OCI-LY7 (cell line): Measurements from ENCODE around the gene UBE2N. TPM values are rescaled to one million over a fixed set of nuclear protein-coding genes. Genes with fewer than 3 reads are reported as not detected.
A peak's percentile ranks its signal among the peaks of the same experiment; 100 is the strongest.

ENCODE experiments used
- BruUV-seq: library from RNA; stranded (reverse); fragments of 400-500 nt; replicated peaks from 2 replicates; lab custom pipeline; 2021; lab: Mats Ljungman, UMichigan
- CTCF ChIA-PET: fragments of 300-600 bp; sonication (Branson Sonifier 250); formaldehyde crosslinking; loops from one replicate; lab custom pipeline; 2022; ENCODE audit warnings: antibody characterized with exemption; ENCODE audit not compliant: unreplicated experiment; lab: Charles Lee
- POLR2A ChIA-PET: fragments of 300-600 bp; sonication (Branson Sonifier 250); formaldehyde crosslinking; loops from one replicate; lab custom pipeline; 2022; ENCODE audit warnings: antibody characterized with exemption; lab: Charles Lee
- DNase-seq: peaks from one replicate; pipeline ENCODE4 v3.0.0-alpha.2; 2015; ENCODE audit warnings: low spot score
- H2AFZ ChIP-seq: fragments of 200-600 bp; sonication (generic), shearing (Covaris generic); 2 replicates; pipeline ENCODE4 v1.6.1; 2014; ENCODE audit warnings: mild to moderate bottlenecking, antibody characterized with exemption, low read length, moderate library complexity
- H3K27ac ChIP-seq: fragments of 200-600 bp; sonication (generic); 2 replicates; pipeline ENCODE4 v1.5.1; 2014; ENCODE audit warnings: mixed run types, low read depth, mild to moderate bottlenecking, moderate library complexity, low read length, inconsistent platforms; ENCODE audit not compliant: poor library complexity, severe bottlenecking
- H3K36me3 ChIP-seq: fragments of 200-600 bp; sonication (generic); 2 replicates; pipeline ENCODE4 v1.6.1; 2014; ENCODE audit warnings: mild to moderate bottlenecking, antibody characterized with exemption, low read length, moderate library complexity, mixed read lengths; ENCODE audit not compliant: insufficient read depth
- H3K4me1 ChIP-seq: fragments of 200-600 bp; sonication (generic); 2 replicates; pipeline ENCODE4 v1.5.1; 2014; ENCODE audit warnings: mild to moderate bottlenecking, low read length; ENCODE audit not compliant: insufficient read depth, poor library complexity, severe bottlenecking
- H3K4me2 ChIP-seq: fragments of 200-600 bp; sonication (generic); 2 replicates; pipeline ENCODE4 v1.6.1; 2014; ENCODE audit warnings: mild to moderate bottlenecking, low read length
- H3K4me3 ChIP-seq: fragments of 200-600 bp; sonication (generic); 2 replicates; pipeline ENCODE4 v1.5.1; 2014; ENCODE audit warnings: mild to moderate bottlenecking, low read depth, low read length; ENCODE audit not compliant: poor library complexity, severe bottlenecking
- H3K79me2 ChIP-seq: fragments of 200-600 bp; sonication (generic); 2 replicates; pipeline ENCODE4 v1.6.1; 2016; ENCODE audit warnings: low read depth, mild to moderate bottlenecking, low read length, moderate library complexity, mixed read lengths; ENCODE audit not compliant: insufficient read depth
- H3K9me2 ChIP-seq: fragments of 200-600 bp; sonication (generic); 2 replicates; pipeline ENCODE4 v1.6.1; 2016; ENCODE audit warnings: mild to moderate bottlenecking, low read length, mixed read lengths; ENCODE audit not compliant: insufficient read depth
- H3K9me3 ChIP-seq: fragments of 200-600 bp; sonication (generic); 2 replicates; pipeline ENCODE4 v1.6.1; 2014; ENCODE audit warnings: mild to moderate bottlenecking, mixed run types, low read length, mixed read lengths
- H4K20me1 ChIP-seq: fragments of 200-600 bp; sonication (generic); 2 replicates; pipeline ENCODE4 v1.6.1; 2014; ENCODE audit warnings: mild to moderate bottlenecking, antibody characterized with exemption, low read length, moderate library complexity, mixed read lengths; ENCODE audit not compliant: insufficient read depth
- CTCF ChIP-seq: fragments of 200-600 bp; sonication (generic); conservative IDR thresholded peaks from 2 replicates; pipeline ENCODE4 v1.5.1; 2014; ENCODE audit warnings: mild to moderate bottlenecking, antibody characterized with exemption, low read length, moderate library complexity, mixed read lengths
- EZH2phosphoT487 ChIP-seq: fragments of 200-600 bp; sonication (generic); IDR thresholded peaks from 2 replicates; pipeline ENCODE4 v1.6.1; 2018; ENCODE audit warnings: low read depth, borderline replicate concordance, mild to moderate bottlenecking, mixed run types, antibody characterized with exemption, low read length, moderate library complexity, mixed read lengths
- intact Hi-C: fragments of 100-400 bp; cut with micrococcal nuclease; formaldehyde crosslinking; loops from one replicate; pipeline ENCODE4 v1.10.0; 2022; ENCODE audit not compliant: unreplicated experiment
- total RNA-seq, 2 experiments: library from RNA; depleted of rRNA in 1 of 2; stranded (reverse); fragments of >200 nt in 1 of 2; shearing (Covaris generic) in 1 of 2; gene quantifications; 2 replicates each; pipeline ENCODE4 v1.2.3, GENCODE V29; 2014 to 2022

UBE2N gene
- total RNA-seq, 2 experiments from 2014 or later: 153 to 214 TPM

GRCh38 chr12:93460902-93461301 is 19.2 kb upstream of the UBE2N start:
- CTCF ChIA-PET: no interaction called here
- POLR2A ChIA-PET: interaction anchor here (0.7 to 1.5 kb wide), 2 partner anchors 18 to 272 kb away, joined by 3 to 4 read pairs; no protein-coding TSS in a partner anchor
- Histone ChIP-seq H3K4me1 (no peaks in the 10 kb centered on the region), H2AFZ (no peak overlapping the region), H3K4me2 (no peak overlapping the region), H3K36me3 (no peaks in the 10 kb centered on the region), H4K20me1 (no peaks in the 10 kb centered on the region), H3K9me3 (no peaks in the 10 kb centered on the region), H3K9me2 (no peaks in the 10 kb centered on the region), H3K79me2 (no peaks in the 10 kb centered on the region), H3K4me3 (no peak overlapping the region), H3K27ac (no peak overlapping the region)
- DNase-seq: no peak
- intact Hi-C loops: no loop called here
- no peak for TF ChIP-seq CTCF
- no TSS peak for BruUV-seq

GRCh38 chr12:93460003-93460402 is 18.3 kb upstream of the UBE2N start:
- H3K9me3 ChIP-seq: no peaks in the 10 kb centered on the region
- H3K4me2 ChIP-seq: no peak overlapping the region
- peak overlapping the region; percentile 47; the same call in 1 of the 2 replicates for H2AFZ ChIP-seq
- no TSS peak for BruUV-seq
- no peak for TF ChIP-seq EZH2phosphoT487
- TF ChIP-seq CTCF: no peak
- H3K4me3 ChIP-seq: no peak overlapping the region
- H3K9me2 ChIP-seq: no peaks in the 10 kb centered on the region
- DNase-seq: no peak
- intact Hi-C loops: no loop called here
- no peaks in the 10 kb centered on the region for H3K36me3 ChIP-seq
- ChIA-PET POLR2A (interaction anchor here (0.6 to 1.5 kb wide), 4 partner anchors 17 to 521 kb away, joined by 3 to 4 read pairs (median 3); no protein-coding TSS in a partner anchor), CTCF (no interaction called here)
- H3K4me1 ChIP-seq: no peaks in the 10 kb centered on the region
- H3K79me2 ChIP-seq: no peaks in the 10 kb centered on the region
- H4K20me1 ChIP-seq: no peaks in the 10 kb centered on the region
- H3K27ac ChIP-seq: no peak overlapping the region

GRCh38 chr12:93459097-93459496 is 17.4 kb upstream of the UBE2N start:
- no peak overlapping the region for H3K4me3 ChIP-seq
- H3K4me1 ChIP-seq: no peaks in the 10 kb centered on the region
- TF ChIP-seq CTCF (no peak), EZH2phosphoT487 (no peak)
- POLR2A ChIA-PET: interaction anchor here (1.2 kb wide), 1 partner anchor 32 kb away, joined by 3 read pairs; no protein-coding TSS in a partner anchor
- H3K27ac ChIP-seq: no peak overlapping the region
- DNase-seq: no peak
- H2AFZ ChIP-seq: no peak overlapping the region
- H4K20me1 ChIP-seq: no peaks in the 10 kb centered on the region
- no peaks in the 10 kb centered on the region for H3K9me2 ChIP-seq
- H3K79me2 ChIP-seq: no peaks in the 10 kb centered on the region
- H3K36me3 ChIP-seq: no peaks in the 10 kb centered on the region
- H3K4me2 ChIP-seq: no peak overlapping the region
- no peaks in the 10 kb centered on the region for H3K9me3 ChIP-seq
- CTCF ChIA-PET: no interaction called here
- intact Hi-C loops: no loop called here
- BruUV-seq: no TSS peak
